ENCODE data around the gene METTL15.
"Not testable (repeated sequence)": the region's sequence is repeated elsewhere in the genome, so short reads cannot be mapped to it uniquely, and the experiment has no call there.

The METTL15 gene

DNA sequence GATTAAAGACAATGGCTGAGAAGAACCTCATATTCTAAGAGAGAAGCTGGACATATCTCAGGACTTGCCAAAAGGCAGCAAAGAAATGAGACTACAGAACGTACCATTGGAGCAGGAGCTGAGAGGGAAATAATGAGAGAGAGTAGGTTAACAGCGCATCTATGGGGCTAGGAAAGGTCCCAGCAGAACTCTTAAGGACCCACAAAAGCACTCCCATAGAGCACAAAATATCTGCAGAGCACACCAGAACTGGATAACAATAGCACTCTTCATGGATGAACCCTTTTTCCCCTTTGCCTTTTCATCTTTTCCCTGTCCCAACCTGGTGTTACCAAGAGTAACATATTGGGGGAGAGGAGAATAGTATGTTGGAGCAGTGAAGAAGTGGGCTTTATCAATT, 245.8 kb downstream of the METTL15 start:
- no peak for DNase-seq (ENCODE audit: low read depth, low spot score)
- no peak overlapping the region for H3K27ac ChIP-seq

DNA sequence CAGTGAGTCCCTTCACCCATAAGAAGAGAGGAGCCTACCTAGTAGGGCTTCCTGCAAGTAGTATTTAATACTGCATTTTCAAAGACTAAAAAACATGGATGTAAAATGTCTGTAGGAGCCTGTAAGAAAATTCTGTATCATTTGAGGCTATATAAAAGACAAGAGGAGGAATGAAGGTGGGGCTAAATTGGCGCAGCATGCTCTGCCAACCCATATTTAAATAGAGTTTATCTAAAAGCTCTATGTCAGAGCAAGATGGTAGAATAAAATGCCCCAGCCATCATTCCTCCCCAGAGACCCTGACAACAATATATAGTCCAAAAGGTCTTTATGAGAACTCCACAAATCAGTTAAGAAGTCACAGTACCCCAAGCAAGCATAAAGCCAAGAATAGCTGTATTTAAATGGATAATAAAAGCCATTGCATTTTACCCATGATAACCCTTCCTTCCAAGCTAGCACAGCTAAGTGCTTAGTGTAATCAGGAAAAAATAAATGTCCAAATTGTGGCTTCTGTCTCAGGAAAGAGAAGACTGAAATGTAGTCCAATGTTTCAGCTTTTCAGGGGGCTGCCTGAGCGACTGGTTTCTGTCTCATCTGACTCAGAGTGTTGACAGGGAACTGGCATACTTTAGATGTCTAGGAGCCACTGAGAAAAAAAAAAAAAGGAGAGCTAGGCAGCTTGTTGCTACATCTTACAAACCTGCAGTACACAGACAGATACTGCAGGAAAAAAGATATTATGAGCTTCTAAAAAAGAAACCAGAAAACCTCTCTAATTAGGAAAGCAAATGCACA, 258.6 kb downstream of the METTL15 start:
- H3K27ac ChIP-seq: no peak overlapping the region
- DNase-seq (ENCODE audit: low read depth, low spot score): no peak

GRCh38 chr11:28378095-28378494, 269.9 kb downstream of the METTL15 start:
- DNase-seq (ENCODE audit: low read depth, low spot score); H3K27ac ChIP-seq: not testable (repeated sequence)

Data from epithelial cell of prostate (primary cell).